GM12874 (cell line): Measurements from ENCODE around the gene TBC1D12.

ENCODE experiments used
- TF ChIP-seq, protein P1 (sequence below): IDR thresholded peaks from 2 replicates; pipeline ENCODE4 v1.5.1; 2011; ENCODE audit warnings: low read depth, mild to moderate bottlenecking, control low read depth, low read length, moderate library complexity; ENCODE audit not compliant: insufficient read depth

TBC1D12 gene

DNA sequence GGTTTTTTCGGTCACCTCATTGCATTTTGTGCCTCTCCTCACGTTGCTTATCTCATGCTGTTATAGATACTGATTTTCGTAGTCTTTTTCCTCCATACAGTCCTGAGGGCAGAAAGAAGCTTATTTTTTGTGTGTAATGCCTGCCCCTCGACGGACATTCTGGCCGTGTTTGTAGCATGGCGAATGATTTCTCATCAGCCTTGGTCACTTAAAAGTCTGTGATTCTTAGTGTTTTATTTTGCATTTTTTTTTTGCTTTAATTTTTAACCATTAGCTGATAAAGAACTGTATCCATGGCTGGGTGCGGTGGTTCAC, 39.1 kb upstream of the TBC1D12 start:
- TF ChIP-seq, protein P1, sequence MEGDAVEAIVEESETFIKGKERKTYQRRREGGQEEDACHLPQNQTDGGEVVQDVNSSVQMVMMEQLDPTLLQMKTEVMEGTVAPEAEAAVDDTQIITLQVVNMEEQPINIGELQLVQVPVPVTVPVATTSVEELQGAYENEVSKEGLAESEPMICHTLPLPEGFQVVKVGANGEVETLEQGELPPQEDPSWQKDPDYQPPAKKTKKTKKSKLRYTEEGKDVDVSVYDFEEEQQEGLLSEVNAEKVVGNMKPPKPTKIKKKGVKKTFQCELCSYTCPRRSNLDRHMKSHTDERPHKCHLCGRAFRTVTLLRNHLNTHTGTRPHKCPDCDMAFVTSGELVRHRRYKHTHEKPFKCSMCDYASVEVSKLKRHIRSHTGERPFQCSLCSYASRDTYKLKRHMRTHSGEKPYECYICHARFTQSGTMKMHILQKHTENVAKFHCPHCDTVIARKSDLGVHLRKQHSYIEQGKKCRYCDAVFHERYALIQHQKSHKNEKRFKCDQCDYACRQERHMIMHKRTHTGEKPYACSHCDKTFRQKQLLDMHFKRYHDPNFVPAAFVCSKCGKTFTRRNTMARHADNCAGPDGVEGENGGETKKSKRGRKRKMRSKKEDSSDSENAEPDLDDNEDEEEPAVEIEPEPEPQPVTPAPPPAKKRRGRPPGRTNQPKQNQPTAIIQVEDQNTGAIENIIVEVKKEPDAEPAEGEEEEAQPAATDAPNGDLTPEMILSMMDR: no peak

DNA sequence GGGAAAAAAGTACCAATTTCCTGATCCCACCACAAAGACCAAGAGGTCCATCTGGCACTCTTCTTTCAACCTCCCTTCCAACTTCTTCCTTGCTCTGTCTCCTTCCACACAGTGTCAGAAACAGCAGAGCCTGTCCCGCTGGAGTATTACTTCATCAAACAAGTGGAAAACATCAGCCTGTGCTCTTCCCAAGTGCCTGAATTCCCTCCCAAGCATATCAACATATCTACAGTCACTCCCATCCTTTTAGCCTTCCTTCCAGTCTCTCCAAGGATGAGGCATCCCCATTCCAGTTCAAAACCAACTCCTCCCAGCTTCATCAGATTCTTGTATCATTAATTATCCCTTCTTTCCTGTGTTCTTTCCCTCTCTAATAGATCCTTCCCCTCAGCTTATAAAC, 37.9 kb upstream of the TBC1D12 start:
- TF ChIP-seq, protein P1: no peak

DNA sequence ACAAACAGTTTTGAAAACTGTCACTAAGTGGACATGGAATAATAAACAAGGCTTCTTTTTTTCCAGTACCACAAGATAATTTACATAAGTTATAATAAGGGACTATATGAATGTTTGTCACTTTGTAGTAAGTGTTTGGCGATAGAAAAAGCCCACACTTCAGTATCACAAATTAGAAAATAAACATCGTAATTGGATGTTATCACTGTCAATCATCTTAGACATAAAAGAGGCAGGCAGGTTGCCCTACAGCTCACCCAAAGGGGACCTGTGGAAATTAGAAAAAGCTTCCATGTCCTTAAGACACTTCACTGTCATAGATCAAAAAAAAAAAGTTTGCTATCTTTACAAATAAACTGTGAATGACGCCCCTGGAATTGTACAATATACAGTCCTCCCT, 36.0 kb upstream of the TBC1D12 start:
- TF ChIP-seq, protein P1: no peak

DNA sequence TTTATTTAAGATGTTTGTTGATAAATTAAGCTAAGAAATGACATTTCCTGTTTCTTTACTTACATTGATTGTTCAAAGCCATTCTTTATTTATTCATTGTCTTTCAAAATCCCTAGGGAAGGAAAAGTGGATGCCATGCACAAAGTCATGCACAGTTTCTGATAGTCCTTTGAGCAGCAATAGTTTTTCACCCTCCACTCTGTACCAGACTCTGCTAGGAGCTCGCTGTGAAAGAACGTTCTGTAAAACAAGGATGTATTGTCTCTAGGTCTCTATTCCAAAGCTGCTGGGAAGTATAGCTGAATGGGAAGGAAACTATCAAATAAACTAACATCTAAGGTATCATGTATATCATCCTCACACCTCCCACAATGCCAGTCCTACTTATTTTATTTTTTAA, 31.8 kb upstream of the TBC1D12 start:
- TF ChIP-seq, protein P1: no peak

DNA sequence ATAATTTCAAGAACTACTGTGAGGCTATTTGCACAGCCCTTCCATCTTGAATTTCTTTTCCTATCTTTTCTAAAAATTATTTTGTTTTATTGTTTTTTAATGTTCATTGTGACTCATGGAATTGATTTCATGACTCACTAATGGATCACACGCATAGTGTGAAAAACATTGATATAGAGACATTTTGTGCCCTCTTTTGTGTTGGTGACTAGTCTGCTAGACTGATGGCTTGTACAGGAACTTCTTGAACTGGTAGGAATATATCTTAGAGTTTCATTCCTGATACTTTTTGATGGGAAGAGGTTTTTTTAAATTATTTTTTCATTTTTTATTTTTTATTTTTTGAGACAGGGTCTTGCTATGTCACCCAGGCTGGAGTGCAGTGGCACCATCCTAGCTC, 27.0 kb upstream of the TBC1D12 start:
- TF ChIP-seq, protein P1: no peak

DNA sequence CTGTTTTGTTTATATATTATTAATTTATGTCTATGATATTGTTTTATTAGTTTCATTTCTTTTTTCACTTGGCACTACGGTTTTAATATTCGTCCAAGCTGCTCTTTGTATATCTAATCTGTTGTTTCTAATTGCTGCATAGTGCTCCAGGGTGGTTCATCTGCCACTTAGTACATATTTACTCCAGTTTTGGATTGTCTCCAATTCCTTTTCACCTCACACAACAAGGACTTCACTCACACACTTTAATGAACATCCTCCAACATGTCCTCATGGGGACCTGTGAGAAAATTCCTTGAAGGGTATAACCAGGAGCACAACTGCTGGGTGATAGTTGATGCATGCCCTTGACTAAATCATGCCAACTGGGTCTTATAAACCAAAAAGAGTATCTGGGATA, 25.5 kb upstream of the TBC1D12 start:
- TF ChIP-seq, protein P1: no peak

DNA sequence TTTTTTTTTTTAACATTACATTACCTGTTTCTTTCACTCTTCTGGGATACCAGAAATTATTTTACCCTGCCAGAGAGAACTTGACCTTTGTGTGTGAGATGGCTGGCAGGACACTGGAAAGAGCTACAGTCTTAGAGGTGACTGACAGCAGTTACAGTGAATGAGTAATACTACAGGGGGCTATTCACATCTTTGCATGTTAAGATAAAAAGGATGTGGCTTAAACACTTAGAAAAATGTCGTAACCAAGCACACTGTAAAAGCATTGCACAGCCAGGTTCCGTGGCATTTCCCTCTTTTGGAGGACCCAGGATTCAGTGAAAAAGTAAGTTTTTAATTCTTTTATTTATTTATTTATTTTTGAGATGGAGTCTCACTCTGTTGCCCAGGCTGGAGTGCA, 18.8 kb upstream of the TBC1D12 start:
- TF ChIP-seq, protein P1: no peak
